Colonic mucosa (tissue), 4 donors: ENCODE measurements around the gene PRR18. TPM values are rescaled to one million over a fixed set of nuclear protein-coding genes. Genes with fewer than 3 reads are reported as not detected.

Source experiments
- DNase-seq: peaks from one replicate; pipeline ENCODE4 v3.0.0-alpha.2; 2020
- H3K27ac ChIP-seq: fragments of 200-600 bp; one replicate; pipeline ENCODE4 v1.8.0; 2021
- H3K27me3 ChIP-seq: fragments of 200-600 bp; one replicate; pipeline ENCODE4 v1.8.0; 2021
- H3K36me3 ChIP-seq: fragments of 200-600 bp; one replicate; pipeline ENCODE4 v1.8.0; 2021
- H3K4me1 ChIP-seq: fragments of 200-600 bp; one replicate; pipeline ENCODE4 v1.8.0; 2021; ENCODE audit warnings: mild to moderate bottlenecking
- H3K4me3 ChIP-seq: fragments of 200-600 bp; one replicate; pipeline ENCODE4 v1.8.0; 2021
- H3K9ac ChIP-seq, 2 donors: one replicate each; pipeline ENCODE4 v1.7.0; 2013; ENCODE audit warnings: control low read depth in 2 of 2, low read depth in 2 of 2, low read length in 2 of 2
- H3K9me3 ChIP-seq: fragments of 200-600 bp; one replicate; pipeline ENCODE4 v1.8.0; 2021
- intact Hi-C: fragments of 100-400 bp; cut with DNase I; formaldehyde crosslinking; loops from one replicate; pipeline ENCODE4 v1.14.1; 2022
- total RNA-seq, 2 donors: library from RNA; stranded (reverse); fragmentation: NEBNext Ultra II Directional in 1 of 2; extraction: Animal tissue kit (Norgen Biotek cat#: 25700) in 1 of 2; gene quantifications; one replicate each; pipeline ENCODE4 v1.2.1, GENCODE V29; 2021
- TF ChIP-seq, protein P1 (sequence below): fragments of 200-600 bp; IDR thresholded peaks from one replicate; pipeline ENCODE4 v1.8.0; 2022; ENCODE audit warnings: antibody characterized with exemption, mild to moderate bottlenecking
- donor health status: healthy.
- donor health status: DM: no; HTN: no; CAD: no.
- donor health status: DM: no; HTN: no; CAD: no.

The PRR18 gene
- total RNA-seq, 2 donors from 2014 or later = not detected

DNA sequence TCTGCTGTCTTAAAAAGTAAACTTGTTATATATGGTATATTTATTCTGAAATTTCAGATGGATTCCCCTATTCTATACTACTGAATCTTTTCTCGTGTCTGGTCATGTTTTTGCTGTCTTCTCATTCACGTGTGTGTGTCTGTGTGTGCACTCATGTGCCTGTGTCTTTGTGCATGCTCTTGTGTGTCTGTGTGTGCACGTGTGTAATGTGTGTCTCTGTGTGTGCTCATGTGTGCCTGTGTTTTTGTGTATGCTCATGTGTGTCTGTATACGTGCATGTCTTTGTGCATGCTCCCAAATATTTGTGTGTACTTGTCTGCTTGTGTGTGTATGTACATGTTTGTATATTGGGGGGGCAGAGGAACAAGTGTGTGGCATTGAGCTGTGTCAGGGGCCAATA is 34.0 kb downstream of the PRR18 start:
- TF ChIP-seq, protein P1, sequence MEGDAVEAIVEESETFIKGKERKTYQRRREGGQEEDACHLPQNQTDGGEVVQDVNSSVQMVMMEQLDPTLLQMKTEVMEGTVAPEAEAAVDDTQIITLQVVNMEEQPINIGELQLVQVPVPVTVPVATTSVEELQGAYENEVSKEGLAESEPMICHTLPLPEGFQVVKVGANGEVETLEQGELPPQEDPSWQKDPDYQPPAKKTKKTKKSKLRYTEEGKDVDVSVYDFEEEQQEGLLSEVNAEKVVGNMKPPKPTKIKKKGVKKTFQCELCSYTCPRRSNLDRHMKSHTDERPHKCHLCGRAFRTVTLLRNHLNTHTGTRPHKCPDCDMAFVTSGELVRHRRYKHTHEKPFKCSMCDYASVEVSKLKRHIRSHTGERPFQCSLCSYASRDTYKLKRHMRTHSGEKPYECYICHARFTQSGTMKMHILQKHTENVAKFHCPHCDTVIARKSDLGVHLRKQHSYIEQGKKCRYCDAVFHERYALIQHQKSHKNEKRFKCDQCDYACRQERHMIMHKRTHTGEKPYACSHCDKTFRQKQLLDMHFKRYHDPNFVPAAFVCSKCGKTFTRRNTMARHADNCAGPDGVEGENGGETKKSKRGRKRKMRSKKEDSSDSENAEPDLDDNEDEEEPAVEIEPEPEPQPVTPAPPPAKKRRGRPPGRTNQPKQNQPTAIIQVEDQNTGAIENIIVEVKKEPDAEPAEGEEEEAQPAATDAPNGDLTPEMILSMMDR = no peak
- Histone ChIP-seq H3K9ac (no peak overlapping the region), H3K4me3 (no peak overlapping the region), H3K4me1 (no peaks in the 10 kb centered on the region), H3K36me3 (no peaks in the 10 kb centered on the region), H3K27me3 (no peaks in the 10 kb centered on the region), H3K27ac (no peak overlapping the region), H3K9me3 (no peaks in the 10 kb centered on the region)
- intact Hi-C loops = loop anchor here (2.0 kb wide), 1 partner anchor 125 kb away; no protein-coding TSS in a partner anchor
- no peak for DNase-seq

GRCh38 chr6:166271376-166271765 is 36.8 kb downstream of the PRR18 start:
- H3K9me3 ChIP-seq = no peaks in the 10 kb centered on the region
- TF ChIP-seq, protein P1 = no peak
- H3K27ac ChIP-seq = no peak overlapping the region
- no peak overlapping the region for H3K9ac ChIP-seq
- H3K27me3 ChIP-seq = no peaks in the 10 kb centered on the region
- no peak overlapping the region for H3K4me3 ChIP-seq
- no peaks in the 10 kb centered on the region for H3K4me1 ChIP-seq
- no peaks in the 10 kb centered on the region for H3K36me3 ChIP-seq
- intact Hi-C loops = no loop called here
- no peak for DNase-seq

- TF ChIP-seq, protein P1 = no peak
- intact Hi-C loops = no loop called here
- Histone ChIP-seq H3K9me3 (no peaks in the 10 kb centered on the region), H3K4me3 (no peak overlapping the region), H3K4me1 (no peaks in the 10 kb centered on the region), H3K27ac (no peak overlapping the region), H3K9ac (no peak overlapping the region), H3K36me3 (no peaks in the 10 kb centered on the region), H3K27me3 (no peaks in the 10 kb centered on the region)
- no peak for DNase-seq
These were observed 37.4 kb downstream of the PRR18 start for GRCh38 chr6:166270706-166271375.

GRCh38 chr6:166269301-166270039 is 38.7 kb downstream of the PRR18 start:
- intact Hi-C loops = no loop called here

DNA sequence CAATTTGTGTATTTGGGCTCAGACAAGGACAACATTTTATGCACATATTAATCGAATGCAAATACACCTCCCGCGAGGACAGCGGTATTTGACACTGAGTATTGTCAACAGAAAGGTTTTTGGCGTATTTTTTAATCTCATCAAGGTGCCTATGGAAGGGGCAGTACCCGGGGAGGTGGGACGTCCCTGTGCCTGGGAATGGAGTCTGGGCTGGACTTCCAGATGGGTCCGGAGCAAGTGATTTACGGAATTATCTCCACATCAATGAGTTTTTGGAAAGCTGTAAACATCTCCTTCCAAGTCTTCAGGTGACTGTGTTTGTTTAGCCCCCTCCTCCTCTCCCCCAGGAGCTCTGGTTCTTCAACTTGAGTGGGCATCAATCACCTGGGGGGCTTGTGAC is 39.8 kb downstream of the PRR18 start:
- Histone ChIP-seq H3K27me3 (no peaks in the 10 kb centered on the region), H3K4me3 (no peak overlapping the region), H3K27ac (no peak overlapping the region), H3K36me3 (no peaks in the 10 kb centered on the region), H3K9ac (no peak overlapping the region), H3K4me1 (no peaks in the 10 kb centered on the region), H3K9me3 (no peaks in the 10 kb centered on the region)
- DNase-seq = no peak
- TF ChIP-seq, protein P1 = no peak
- intact Hi-C loops = no loop called here

More at GRCh38 chr6:166269301-166270039, 38.7 kb downstream of the PRR18 start:
- no peak for DNase-seq
- no peaks in the 10 kb centered on the region for H3K9me3 ChIP-seq
- H3K27me3 ChIP-seq = no peaks in the 10 kb centered on the region
- no peak overlapping the region for H3K27ac ChIP-seq
- no peak overlapping the region for H3K4me3 ChIP-seq
- TF ChIP-seq, protein P1 = no peak
- no peaks in the 10 kb centered on the region for H3K4me1 ChIP-seq
- H3K36me3 ChIP-seq = no peaks in the 10 kb centered on the region
- H3K9ac ChIP-seq = no peak overlapping the region
